Fibroblast of skin of left biceps (primary cell): ENCODE results near the gene PKP1.

Experiments
- DNase-seq, 2 experiments: peaks; one replicate each; pipeline ENCODE4 v3.0.0-alpha.2; 2013; ENCODE audit warnings: low read depth in 2 of 2

The PKP1 gene

DNA sequence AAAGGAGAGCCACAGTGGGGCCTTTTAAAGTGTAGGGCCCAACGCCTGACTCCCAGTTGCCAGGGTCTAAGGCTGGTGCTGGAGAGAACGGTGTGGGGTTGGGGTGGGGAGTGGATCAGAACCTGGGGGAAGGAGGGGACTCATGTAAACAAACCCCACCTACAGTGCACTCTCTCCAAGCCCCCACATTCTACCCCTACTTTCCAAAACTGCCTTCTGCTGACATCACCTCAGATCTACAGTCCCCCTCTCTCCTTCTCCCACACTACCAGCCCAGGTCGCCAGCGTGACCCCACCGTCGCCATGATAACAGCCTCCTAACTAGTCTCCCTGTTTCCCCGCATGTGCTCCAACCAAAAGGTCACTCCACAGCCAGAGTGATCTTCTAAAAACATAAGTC lies 67.6 kb downstream of the PKP1 start:
- no peak for DNase-seq

DNA sequence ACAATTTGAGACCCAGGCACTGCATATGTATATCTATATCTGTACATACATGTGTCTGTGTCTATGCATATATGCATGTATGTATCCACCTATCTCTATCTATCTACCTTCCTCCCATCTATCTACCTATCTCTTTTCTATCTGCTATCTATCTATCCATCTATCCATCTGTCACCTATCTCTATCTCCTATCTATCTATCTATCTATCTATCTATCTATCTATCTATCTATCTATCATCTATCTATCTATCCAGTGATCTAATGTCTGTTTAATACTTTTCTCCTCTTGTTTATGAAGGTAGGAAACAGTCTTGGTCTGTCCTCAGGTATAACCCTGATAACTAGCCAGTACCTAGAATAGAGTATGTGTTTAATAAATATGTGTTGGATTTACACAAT lies 68.3 kb downstream of the PKP1 start:
- no peak for DNase-seq

DNA sequence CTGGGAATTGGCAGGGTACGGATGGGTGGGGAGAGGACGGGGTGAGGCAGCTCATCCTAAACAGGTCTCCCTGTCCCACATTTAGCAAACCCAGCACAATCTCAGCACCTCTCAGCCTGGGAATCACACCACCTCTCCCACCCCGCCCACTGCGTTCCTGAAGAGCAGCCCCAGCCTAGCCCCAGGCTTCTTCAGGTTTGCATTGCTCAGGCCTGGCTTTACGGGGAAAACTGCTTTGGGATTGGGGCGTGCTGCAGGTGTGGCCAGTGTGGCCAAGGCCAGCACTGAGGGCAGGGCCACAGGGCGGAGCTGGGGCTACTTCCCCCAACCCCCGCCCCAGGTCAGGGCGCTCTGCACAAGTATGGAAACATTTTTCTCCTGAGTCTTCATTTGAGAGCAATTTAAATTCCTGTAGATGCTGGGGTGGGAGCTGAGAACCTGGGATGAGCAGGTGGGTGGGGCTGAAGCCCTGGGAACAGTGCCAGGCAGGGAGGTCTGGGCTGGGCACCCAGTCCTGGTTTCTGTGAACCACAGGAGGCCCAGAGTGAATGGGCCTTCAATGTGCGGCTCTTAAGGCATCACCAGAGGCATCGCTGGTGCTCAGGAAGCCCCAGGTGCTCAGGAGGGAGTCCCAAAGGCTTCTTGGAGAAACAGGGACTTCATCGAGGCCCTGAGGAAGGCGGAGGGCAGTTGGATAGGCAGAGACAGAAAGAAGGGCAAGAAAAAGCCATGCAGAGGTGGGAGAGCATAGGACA lies 70.1 kb downstream of the PKP1 start:
- no peak for DNase-seq

DNA sequence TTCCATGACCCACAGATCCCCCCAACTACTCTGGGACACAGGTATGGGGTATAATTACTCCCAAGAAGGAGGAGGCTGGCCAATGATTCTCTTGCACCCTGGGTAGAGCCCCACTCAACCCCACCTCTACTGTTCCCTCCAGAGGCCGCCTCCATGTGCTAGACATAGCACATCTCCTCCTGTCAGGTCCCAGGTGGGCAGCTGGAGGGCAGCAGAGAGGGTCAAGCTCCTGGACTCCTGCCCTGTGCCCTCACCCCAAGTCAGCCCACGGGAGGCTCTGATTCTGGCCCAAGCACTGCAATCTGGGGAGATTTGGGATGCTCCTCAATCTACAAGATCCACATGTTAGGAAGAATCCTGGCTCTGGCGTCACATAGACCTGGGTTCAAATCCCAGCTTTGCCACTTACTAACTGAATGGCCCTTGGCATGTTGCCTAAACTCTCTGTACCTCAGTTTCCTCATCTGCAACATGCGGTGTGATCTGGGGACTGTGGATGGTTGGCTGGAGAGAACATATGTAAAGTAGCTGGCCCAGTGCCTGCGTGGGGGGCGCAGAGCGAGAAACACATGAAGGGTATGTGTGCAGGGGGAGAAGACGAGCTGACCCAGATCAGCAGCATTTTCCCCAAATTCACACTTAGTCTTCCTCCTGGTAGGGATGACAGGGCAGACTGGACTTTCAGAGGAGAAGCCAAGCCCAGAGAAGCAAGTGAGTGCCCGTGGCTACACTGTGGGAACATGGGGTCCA lies 71.0 kb downstream of the PKP1 start:
- DNase-seq, result no peak

DNA sequence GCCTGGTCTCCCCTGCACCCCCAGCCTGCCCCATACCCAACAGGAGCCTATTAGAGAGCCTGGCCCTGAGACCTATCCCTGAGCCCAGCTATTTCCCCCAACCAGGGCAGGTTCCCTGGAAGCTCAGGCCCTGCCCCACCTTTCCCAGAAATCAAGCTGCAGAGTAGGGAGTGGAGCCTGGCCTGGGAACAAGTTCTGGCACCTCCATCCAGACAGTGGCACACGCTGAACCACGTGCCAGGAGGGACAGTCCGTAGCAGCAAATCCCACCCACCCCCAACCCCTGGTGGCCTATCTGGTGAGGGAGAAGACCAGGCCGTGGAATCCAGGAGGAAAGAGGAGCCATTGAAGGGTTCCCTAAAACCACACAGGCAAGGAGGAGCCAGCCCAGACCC lies 71.6 kb downstream of the PKP1 start:
- no peak for DNase-seq

DNA sequence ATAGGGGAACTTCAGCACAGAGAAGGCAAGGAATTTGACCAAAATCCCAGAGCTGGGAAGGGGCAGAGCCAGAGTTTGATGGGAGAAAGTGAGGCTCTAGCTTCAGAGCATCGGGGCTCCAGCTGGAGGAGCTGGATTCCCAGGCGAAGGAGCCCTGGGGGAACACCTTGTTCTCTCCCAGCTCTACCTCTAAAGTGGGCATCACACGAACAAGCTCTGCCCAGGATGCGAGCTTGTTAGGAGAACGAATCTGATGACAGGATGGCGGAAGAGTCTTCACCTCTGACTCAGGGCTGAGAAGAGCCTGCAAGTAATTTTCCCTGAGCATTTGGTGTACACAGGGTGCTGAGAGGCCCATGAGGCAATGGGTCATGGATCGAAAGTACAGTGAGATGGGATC lies 72.2 kb downstream of the PKP1 start:
- DNase-seq, result no peak

DNA sequence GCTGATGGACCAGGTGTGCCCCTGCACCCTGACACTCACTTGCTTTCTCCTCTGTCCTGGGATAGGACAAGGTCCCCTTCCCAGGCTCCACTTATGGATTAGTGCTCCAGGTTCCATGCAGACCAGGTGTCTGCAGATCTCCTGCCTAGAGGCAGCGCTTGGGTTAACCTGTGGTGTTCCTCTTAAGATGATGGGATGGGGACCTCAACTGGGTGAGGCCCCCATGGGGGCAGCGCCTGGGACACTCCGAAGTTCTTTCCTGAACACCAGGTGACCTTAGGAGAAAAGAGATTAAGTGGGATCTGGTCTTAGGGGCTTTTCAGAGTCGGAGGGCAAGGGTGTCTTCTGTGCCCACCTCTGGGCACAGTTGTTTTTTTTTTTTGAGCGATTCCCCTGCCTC lies 72.9 kb downstream of the PKP1 start:
- no peak for DNase-seq

DNA sequence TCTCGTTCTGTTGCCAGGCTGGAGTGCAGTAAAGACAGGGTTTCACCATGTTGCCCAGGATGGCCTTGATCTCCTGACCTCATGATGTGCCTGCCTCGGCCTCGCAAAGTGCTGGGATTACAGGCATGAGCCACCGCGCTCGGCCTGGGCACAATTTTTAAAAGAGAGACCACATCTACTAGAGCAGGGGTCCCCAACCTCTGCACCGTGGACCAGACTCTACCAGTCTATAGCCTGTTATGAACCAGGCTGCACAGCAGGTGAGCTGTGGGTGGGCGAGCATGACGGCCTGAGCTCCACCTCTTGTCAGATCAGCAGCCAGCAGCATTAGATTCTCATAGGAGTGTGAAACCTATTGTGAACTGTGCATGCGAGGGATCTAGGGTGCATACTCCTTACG lies 73.4 kb downstream of the PKP1 start:
- DNase-seq, result no peak

DNA sequence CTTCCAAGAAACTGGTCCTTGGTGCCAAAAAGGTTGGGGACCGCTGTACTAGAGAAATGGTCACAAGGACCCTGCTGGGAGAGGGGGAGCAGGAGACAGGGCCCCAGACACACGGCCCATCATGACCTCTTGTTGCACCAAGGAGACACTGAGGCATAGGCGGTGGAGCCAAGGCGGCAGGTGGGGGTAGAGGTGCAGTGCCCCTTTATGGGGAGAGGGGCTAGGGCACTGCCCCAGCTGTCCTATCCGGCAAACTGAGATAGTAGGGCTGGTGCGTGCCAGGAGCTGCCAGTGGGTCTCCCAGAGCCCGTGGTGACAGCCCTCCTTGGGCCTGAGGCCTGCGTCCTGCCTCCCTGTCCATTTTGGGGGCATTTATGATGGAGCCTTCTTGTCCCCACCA lies 73.9 kb downstream of the PKP1 start:
- no peak for DNase-seq

DNA sequence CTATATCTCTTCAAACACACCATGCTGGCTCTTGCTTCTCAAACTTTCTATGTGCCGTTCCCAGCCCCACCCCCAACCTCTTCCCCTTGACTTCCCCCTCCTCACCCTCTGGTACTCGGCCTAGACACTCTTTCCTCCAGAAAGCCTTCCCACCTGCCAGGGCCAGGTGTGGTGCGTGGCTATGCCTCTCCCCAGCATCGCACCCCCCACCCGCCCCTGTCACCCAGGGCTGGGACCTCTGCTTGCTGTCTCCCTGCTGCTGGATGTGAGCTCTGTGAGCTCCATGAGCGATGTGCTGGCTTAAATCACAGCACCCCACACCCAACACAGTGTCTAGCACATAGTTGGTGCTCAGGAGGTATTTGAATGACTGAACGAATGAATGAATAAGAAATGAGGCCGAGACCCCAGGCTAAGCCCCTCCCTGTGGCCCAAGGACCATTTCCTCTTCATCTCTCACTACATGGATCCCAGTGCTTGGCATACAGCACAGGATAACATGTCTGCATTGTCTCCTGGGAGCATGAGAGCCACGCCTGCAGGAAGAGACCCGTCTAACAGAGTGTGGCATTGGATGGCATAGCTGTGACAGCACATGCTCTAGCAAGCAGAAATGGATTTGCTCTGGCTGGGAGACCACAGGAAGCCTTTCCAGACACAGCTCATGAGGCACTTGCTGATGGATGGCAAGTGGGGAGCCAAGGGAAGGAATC lies 74.5 kb downstream of the PKP1 start:
- DNase-seq, result no peak

DNA sequence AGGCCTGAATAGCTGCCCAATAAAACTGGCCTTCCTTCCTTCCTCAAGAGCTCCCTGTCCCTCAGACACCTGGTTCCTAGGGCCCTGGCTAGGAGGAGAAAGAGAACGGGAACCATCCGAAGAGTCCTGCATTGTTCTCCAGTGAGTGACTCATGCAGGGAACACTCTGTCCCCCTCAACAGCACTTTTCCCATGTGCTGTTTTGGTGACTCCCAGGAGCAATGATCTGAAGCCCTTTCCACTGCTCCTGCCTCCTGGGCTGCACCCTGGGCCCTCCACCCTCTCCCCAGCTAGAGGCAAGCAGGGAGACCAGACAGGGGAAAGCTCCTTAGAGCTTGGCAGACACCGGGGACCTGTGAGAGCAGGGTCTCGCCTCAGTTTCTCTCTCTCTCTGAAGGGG lies 75.3 kb downstream of the PKP1 start:
- DNase-seq, result no peak

DNA sequence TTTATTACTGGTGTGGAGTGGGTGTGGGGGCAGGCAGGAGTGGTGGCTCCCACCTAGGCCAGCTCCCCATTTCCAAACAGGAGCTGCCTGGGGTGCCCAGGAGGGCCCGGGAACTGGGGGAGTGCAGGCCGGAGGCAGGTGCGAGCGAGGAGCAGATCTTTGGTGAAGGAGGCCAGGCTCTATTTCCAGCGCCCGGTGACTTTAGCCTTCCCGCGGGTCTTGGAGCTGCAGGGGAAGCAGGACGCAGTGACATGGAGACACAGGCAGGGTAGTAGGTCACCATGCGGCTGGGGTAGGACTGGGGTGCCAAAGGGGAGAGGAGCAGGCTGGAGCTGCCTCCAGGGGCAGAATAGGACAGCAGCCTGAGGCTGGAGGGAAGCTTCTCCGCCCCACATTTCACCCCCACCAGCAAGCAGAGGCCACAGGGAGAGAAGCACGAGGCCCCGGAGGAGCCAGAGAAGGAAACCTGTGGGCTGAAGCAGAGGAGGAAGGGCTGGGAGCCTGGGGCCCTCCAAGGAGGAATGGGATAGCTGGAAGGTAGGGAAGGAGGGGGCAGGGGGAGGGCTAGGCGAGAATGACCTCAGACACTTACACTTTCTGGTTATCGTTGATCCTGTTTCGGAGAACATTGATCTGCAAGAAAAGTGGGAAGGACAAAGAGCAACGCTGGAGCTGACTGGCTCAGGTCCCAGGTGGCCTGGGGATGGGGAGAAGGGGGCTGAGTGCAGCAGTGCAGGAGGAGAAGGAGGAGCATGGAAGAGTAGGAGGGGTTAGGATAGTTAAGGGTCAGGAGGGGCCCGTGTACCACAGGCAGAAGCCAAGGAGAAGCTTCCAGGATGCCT lies 75.9 kb downstream of the PKP1 start:
- DNase-seq, result no peak

DNA sequence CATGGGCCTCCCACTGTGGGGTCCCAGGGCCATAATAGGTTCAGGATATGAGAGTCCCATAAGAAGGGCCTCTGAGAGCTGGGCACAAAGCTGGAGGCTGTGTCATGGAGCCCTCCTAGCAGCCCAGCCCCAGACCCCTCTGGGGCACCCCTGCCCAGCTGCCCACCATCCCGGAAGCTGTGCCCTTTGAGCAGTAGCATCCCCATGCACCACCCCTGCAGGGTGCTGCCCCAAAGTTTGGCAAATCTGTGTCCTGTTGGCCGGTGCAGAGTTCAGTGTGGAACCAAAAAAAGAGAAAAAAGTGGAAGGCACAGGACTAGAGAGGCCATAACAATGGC lies 76.5 kb downstream of the PKP1 start:
- DNase-seq, result no peak

DNA sequence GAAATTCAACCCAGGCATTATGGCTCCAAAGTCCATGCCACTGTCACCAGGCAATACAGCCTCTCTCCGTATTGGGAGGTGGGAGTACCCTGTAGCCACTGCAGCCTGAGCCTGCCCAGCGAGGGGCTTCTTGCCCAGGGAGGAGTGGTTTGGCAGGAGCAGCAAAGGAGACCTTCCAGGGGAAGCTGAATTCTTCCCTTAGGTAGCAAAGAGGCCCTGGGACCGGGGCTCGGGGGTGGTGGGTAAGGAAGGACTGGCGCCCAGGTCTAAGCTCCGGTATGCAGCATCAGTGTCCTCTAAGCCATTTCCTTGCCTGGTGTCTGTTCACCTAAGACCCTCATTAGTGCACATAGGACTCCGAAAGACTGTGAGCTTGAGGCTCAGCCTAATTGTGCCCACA lies 77.2 kb downstream of the PKP1 start:
- DNase-seq, result no peak

DNA sequence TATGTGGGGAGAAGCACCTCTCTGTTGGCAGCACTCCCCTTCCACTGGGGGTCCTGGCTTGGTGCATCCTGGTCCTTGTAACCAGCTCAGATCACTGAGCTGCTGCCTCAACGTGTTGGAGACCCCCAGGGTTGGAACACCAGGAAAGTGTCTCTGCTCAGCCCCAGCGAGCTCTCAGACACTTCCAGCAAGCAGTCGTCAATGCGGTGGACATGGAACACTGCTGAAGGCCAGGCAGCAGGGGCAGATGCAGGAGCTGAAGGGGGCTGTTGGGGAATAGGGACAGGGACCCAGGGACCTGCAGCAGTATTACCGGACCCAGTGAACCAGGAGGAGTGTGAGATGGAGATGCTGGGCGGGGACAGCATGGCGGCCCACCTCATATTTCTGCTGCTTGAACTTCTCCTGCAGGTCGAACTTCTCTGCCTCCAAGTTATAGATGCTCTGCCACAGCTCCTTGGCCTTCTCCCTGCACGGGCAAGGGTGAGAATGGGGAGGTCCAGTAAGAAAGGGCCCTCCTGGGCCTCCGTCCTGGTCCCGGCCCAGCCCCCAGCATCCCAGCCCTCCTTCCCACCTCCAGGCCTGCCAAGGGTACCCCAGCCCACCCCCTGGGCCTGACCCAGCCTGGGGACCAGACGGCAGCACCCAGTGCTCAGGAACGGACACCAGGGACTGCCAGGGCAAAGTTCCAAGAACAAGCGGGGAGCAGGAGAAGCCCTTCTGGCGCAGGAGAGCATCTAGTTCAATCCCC lies 77.8 kb downstream of the PKP1 start:
- no peak for DNase-seq

DNA sequence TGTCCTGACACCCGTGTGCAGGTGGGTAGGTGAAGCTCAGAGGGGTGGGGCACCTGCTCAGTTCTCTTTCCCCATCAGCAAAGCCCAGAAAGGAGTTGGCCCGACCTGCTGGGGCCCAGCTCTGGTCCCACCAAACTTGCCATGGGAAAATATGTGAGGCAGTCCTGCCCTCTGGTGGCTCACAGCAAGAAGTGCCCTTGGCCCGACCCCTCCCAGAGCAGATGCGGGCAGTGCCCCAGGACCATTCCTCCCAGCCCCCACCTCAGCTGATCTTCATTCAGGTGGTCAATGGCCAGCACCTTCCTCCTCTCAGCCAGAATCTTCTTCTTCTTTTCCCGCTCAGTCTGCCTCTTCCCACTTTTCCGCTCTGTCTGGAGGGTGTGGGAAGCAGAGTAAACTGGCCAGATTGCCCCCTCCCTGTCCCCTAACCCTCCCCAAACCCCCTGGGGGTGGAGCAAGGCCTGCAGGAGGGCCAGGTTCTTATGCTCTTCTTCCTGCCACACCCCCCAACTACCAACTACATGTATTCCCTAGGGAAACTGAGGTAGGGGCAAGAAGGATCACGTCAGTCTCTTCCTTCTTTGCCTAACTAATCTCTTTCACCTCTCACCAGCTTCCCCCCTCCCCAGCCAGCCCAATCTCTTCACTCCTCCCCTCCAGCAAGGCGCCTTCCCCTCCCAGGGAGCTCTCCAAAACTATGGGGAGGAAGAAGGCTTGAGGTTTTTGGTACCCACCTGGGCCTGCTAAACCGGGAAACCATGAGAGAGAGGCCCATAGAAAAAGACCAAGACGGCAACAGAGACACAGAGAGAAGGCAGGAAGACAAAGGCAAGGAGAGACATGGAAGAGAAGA lies 78.6 kb downstream of the PKP1 start:
- DNase-seq, result no peak

DNA sequence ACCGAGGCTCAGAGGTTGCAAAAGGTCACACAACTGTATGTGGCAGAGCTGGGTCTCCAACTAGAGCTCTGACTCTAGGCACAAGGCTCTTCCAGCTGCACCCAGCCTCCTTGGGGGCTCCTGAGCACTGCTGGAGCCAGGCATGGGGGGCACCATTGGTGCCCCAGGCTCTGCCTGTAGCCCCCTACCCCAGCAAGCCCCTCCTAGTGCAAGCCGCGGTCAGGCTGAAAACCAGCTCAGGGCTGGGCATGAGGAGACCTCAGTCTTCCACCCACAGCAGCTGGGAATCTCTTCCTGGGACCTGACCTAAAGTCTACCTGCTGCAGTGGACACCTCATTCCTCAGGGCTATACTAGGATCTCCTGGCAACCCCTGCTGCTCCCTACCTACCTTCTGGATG lies 79.6 kb downstream of the PKP1 start:
- DNase-seq, result no peak

DNA sequence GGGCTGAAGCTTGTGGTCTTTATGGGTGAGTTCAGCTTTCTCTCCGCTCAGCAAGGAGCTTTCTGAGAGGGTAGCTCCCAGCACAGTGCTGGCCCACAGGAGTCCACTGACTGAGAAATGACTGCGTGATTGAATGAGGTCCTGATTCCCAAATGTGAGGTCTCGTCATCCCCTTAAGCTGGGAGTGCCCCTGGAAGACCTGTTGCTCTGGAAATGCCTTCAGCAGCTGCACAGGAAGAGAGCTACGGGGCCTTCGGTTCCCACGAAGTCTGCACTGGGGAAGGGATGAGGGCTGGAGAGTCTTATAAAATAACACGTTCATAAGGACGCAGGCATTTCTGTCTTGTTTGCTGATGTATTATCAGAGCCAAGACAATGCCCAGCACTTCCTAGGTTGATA lies 80.2 kb downstream of the PKP1 start:
- DNase-seq, result no peak

DNA sequence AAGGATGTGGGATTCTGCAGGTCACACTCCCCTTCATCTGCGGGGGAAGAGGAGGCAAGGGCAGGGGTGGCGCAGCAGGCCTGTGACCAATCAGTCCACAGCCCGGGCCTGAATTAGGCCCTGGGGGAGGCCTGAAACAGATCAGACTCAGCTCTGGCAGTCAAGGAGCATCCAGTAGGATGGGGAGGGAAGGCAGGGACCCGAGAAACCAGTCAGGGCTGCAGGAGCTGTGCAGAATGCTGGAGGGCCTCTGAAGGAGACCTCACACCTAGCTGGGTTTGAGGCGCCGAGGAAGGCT lies 81.5 kb downstream of the PKP1 start:
- no peak for DNase-seq

DNA sequence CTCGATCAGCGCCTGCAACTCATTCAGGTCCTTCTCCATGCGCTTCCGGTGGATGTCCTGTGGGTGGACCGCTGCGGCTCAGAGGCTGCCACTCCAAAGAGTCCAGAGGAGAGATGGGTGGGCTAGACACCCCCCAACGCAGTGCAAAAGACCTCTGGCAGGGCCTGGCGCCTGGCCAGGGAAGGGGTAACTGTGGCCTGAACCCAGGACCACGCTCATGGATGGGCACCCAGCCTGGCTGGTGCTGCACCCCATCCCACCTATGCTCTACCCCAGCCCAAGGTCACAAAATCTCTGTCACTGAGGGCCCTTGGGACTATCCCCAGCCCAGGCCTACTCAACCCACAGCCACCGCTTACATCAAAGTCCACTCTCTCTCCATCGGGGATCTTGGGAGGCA lies 81.9 kb downstream of the PKP1 start:
- no peak for DNase-seq

DNA sequence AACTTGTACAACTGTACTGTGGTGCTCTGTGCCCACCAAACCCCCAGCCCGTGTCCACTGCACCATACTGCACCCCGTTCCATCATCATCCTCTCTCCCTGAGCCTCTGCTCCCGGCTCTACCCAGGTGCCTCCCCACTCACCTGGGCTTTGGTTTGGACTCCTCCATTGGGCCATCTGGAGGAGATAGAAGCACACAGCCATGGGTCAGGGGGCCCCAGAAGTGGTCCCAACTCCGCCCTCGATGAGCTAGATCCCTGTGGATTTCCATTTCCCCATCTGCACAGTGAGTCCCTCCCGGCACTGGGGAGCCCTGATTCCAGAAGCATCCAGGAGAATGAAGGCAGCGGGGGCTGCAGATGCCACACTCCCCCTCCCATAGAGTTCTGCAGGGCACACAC lies 83.4 kb downstream of the PKP1 start:
- no peak for DNase-seq
